D721Med (cell line): ENCODE data around the gene XPO5.

Experiments used
- DNase-seq: peaks from one replicate; pipeline ENCODE4 v3.0.0; 2011; ENCODE audit warnings: low spot score; ENCODE audit not compliant: insufficient read length
- FAIRE-seq: peaks from 2 replicates; lab custom pipeline; 2011; peaks lifted over from hg19 to GRCh38; lab: Jason Lieb, UNC
- CTCF ChIP-seq: IDR thresholded peaks from 2 replicates; pipeline ENCODE4 v1.5.1; 2012; ENCODE audit warnings: mild to moderate bottlenecking, control low read depth; ENCODE audit not compliant: insufficient read depth; ENCODE audit errors: missing control alignments

Gene XPO5

GRCh38 chr6:43575772-43576551 is at the start of gene XPO5, which contains the start of gene POLH:
TSS of gene XPO5 (minus strand) at chr6:43576038. CDS start at chr6:43575864, 174 bp downstream.
TSS of gene POLH (plus strand) at chr6:43576185. CDS start at chr6:43582320, 6,135 bp downstream.
- FAIRE-seq: no peak

GRCh38 chr6:43625393-43625992 is 49.7 kb upstream of the XPO5 start:
- FAIRE-seq (no peak), DNase-seq (no peak)
- TF ChIP-seq CTCF: no peak

More at GRCh38 chr6:43575772-43576551, at the start of gene XPO5, which contains the start of gene POLH:
- TF ChIP-seq CTCF: no peak
- DNase-seq: peak; percentile 73

GRCh38 chr6:43624786-43625288 is 49.0 kb upstream of the XPO5 start:
- FAIRE-seq: no peak
- TF ChIP-seq CTCF: no peak

GRCh38 chr6:43623880-43624785 is 48.3 kb upstream of the XPO5 start:
- no peak for TF ChIP-seq CTCF
- DNase-seq: no peak
- FAIRE-seq: no peak

More at GRCh38 chr6:43624786-43625288, 49.0 kb upstream of the XPO5 start:
- no peak for DNase-seq

GRCh38 chr6:43622541-43622940 is 46.7 kb upstream of the XPO5 start:
- TF ChIP-seq CTCF: no peak
- DNase-seq (no peak), FAIRE-seq (no peak)

GRCh38 chr6:43621836-43622180 is 46.0 kb upstream of the XPO5 start:
- DNase-seq (no peak), FAIRE-seq (no peak)
- no peak for TF ChIP-seq CTCF
